ENCODE results near the gene CNMD. TPM values are rescaled to one million over a fixed set of nuclear protein-coding genes. Genes with fewer than 3 reads are reported as not detected.

Gene CNMD
- total RNA-seq, 1 donor from 2014 or later: 0.46 TPM

- TF ChIP-seq CTCF (IDR thresholded peaks at IDR 0.05; ENCODE audit: insufficient read depth, low read length, poor library complexity, severe bottlenecking): no peak
- DNase-seq (ENCODE audit: low read depth): no peak
- no peak overlapping the region for H3K4me3 ChIP-seq (ENCODE audit: low read depth, low read length)
These were observed 45.1 kb upstream of the CNMD start for GRCh38 chr13:52784591-52785340.

GRCh38 chr13:52783943-52784342 is 44.3 kb upstream of the CNMD start:
- no peak for DNase-seq (ENCODE audit: low read depth)
- H3K36me3 ChIP-seq (ENCODE audit: control insufficient read depth, insufficient read depth, low read length): no peaks in the 10 kb centered on the region
- no peak overlapping the region for H3K4me3 ChIP-seq (ENCODE audit: low read depth, low read length)
- TF ChIP-seq CTCF (IDR thresholded peaks at IDR 0.05; ENCODE audit: insufficient read depth, low read length, poor library complexity, severe bottlenecking): no peak
- H3K27me3 ChIP-seq (ENCODE audit: control insufficient read depth, insufficient read depth, low read length): no peaks in the 10 kb centered on the region

More at GRCh38 chr13:52784591-52785340, 45.1 kb upstream of the CNMD start:
- Histone ChIP-seq H3K36me3 (ENCODE audit: control insufficient read depth, insufficient read depth, low read length) (no peaks in the 10 kb centered on the region), H3K27me3 (ENCODE audit: control insufficient read depth, insufficient read depth, low read length) (no peaks in the 10 kb centered on the region)

GRCh38 chr13:52782471-52783448 is 43.1 kb upstream of the CNMD start:
- H3K4me3 ChIP-seq (ENCODE audit: low read depth, low read length): no peak overlapping the region
- H3K36me3 ChIP-seq (ENCODE audit: control insufficient read depth, insufficient read depth, low read length): no peaks in the 10 kb centered on the region
- DNase-seq (ENCODE audit: low read depth): no peak
- TF ChIP-seq CTCF (IDR thresholded peaks at IDR 0.05; ENCODE audit: insufficient read depth, low read length, poor library complexity, severe bottlenecking): no peak
- H3K27me3 ChIP-seq (ENCODE audit: control insufficient read depth, insufficient read depth, low read length): no peaks in the 10 kb centered on the region

- TF ChIP-seq CTCF (IDR thresholded peaks at IDR 0.05; ENCODE audit: insufficient read depth, low read length, poor library complexity, severe bottlenecking): no peak
- Histone ChIP-seq H3K27me3 (ENCODE audit: control insufficient read depth, insufficient read depth, low read length) (no peaks in the 10 kb centered on the region), H3K36me3 (ENCODE audit: control insufficient read depth, insufficient read depth, low read length) (no peaks in the 10 kb centered on the region), H3K4me3 (ENCODE audit: low read depth, low read length) (no peak overlapping the region)
- peak; percentile 12 for DNase-seq (ENCODE audit: low read depth)
These were observed 41.0 kb upstream of the CNMD start for GRCh38 chr13:52780611-52781010.

- no peak for TF ChIP-seq CTCF (IDR thresholded peaks at IDR 0.05; ENCODE audit: insufficient read depth, low read length, poor library complexity, severe bottlenecking)
- Histone ChIP-seq H3K27me3 (ENCODE audit: control insufficient read depth, insufficient read depth, low read length) (no peaks in the 10 kb centered on the region), H3K36me3 (ENCODE audit: control insufficient read depth, insufficient read depth, low read length) (no peaks in the 10 kb centered on the region), H3K4me3 (ENCODE audit: low read depth, low read length) (no peak overlapping the region)
- no peak for DNase-seq (ENCODE audit: low read depth)
These were observed 40.5 kb upstream of the CNMD start for GRCh38 chr13:52780092-52780491.

All from kidney epithelial cell (primary cell).